Testis (tissue), 3 donors: ENCODE data around the gene WNT2. TPM values are rescaled to one million over a fixed set of nuclear protein-coding genes. Genes with fewer than 3 reads are reported as not detected.
"Not testable (repeated sequence)": the region's sequence is repeated elsewhere in the genome, so short reads cannot be mapped to it uniquely, and the experiment has no call there.

Experiments used
- DNase-seq: peaks from one replicate; pipeline ENCODE4 v3.0.0-alpha.2; 2019
- H3K27ac ChIP-seq, 2 donors: fragments of 200-600 bp; sonication (generic); one replicate each; pipeline ENCODE4 v1.5.1; 2019
- H3K27me3 ChIP-seq: fragments of 200-600 bp; sonication (generic); one replicate; pipeline ENCODE4 v1.5.1; 2019
- H3K36me3 ChIP-seq: fragments of 200-600 bp; sonication (generic); one replicate; pipeline ENCODE4 v1.5.1; 2017; ENCODE audit warnings: low read depth; ENCODE audit errors: missing control alignments
- H3K4me1 ChIP-seq: fragments of 200-600 bp; sonication (generic); one replicate; pipeline ENCODE4 v1.5.1; 2019
- H3K4me3 ChIP-seq, 2 donors: fragments of 200-600 bp; sonication (generic); one replicate each; pipeline ENCODE4 v1.5.1; 2017 to 2019
- H3K9me3 ChIP-seq: fragments of 200-600 bp; sonication (generic); one replicate; pipeline ENCODE4 v1.5.1; 2017
- POLR2A ChIP-seq: fragments of 450-650 bp; IDR thresholded peaks from one replicate; pipeline ENCODE4 v1.6.1; 2017; ENCODE audit warnings: antibody characterized with exemption, mild to moderate bottlenecking, moderate library complexity
- WGBS, 2 donors: methylation state at CpG; one replicate each; pipeline ENCODE4 v1.1.5; 2018; 5-methylcytosine and 5-hydroxymethylcytosine counted together
- intact Hi-C: fragments of 100-400 bp; cut with DNase I; formaldehyde crosslinking; loops from one replicate; pipeline ENCODE4 v1.15.1; 2023; ENCODE audit warnings: low total_unique reads
- polyA plus RNA-seq: library from polyadenylated mRNA; stranded (reverse); fragments of 350-450 nt; fragmentation: Illumina TruSeq; extraction: RNeasy Lipid Tissue Mini Kit (QIAGEN cat#74804); gene quantifications from one replicate; pipeline ENCODE4 v1.2.3, GENCODE V29; 2014; ENCODE audit warnings: low read depth, low replicate concordance; ENCODE audit not compliant: insufficient read depth
- total RNA-seq, 2 donors: library from RNA; depleted of rRNA; stranded (reverse); fragments of >200 nt; gene quantifications; one replicate each; pipeline ENCODE4 v1.2.3, GENCODE V29; 2016
- TF ChIP-seq, protein P1 (sequence below), 3 experiments: fragments of 450-650 bp in 2 of 3; fragments of 200-600 bp in 1 of 3; sonication (generic) in 1 of 3; IDR thresholded peaks; one replicate each; pipeline ENCODE4 v1.5.1; 2016 to 2019; ENCODE audit warnings: antibody characterized with exemption in 3 of 3, mild to moderate bottlenecking in 2 of 3, moderate library complexity in 1 of 3

The WNT2 gene
- total and polyA plus RNA-seq, 3 donors from 2014 or later = 1.3 to 6.5 (median 2.7) TPM

GRCh38 chr7:117312593-117313580 lies 10.0 kb downstream of the WNT2 start:
- intact Hi-C loops = no loop called here
- Histone ChIP-seq H3K36me3 (no peaks in the 10 kb centered on the region), H3K27me3 (no peaks in the 10 kb centered on the region), H3K4me1 (no peaks in the 10 kb centered on the region), H3K27ac (no peak overlapping the region), H3K9me3 (no peaks in the 10 kb centered on the region), H3K4me3 (no peak overlapping the region)
- no peak for DNase-seq
- no peak for TF ChIP-seq POLR2A
- TF ChIP-seq, protein P1, sequence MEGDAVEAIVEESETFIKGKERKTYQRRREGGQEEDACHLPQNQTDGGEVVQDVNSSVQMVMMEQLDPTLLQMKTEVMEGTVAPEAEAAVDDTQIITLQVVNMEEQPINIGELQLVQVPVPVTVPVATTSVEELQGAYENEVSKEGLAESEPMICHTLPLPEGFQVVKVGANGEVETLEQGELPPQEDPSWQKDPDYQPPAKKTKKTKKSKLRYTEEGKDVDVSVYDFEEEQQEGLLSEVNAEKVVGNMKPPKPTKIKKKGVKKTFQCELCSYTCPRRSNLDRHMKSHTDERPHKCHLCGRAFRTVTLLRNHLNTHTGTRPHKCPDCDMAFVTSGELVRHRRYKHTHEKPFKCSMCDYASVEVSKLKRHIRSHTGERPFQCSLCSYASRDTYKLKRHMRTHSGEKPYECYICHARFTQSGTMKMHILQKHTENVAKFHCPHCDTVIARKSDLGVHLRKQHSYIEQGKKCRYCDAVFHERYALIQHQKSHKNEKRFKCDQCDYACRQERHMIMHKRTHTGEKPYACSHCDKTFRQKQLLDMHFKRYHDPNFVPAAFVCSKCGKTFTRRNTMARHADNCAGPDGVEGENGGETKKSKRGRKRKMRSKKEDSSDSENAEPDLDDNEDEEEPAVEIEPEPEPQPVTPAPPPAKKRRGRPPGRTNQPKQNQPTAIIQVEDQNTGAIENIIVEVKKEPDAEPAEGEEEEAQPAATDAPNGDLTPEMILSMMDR (IDR thresholded peaks at IDR 0.05) = no peak
- WGBS, 2 donors = 60 to 64% methylated on average over 5 of the region's 5 CpGs

- intact Hi-C loops = no loop called here
- DNase-seq = no peak
- Histone ChIP-seq H3K36me3 (no peaks in the 10 kb centered on the region), H3K4me1 (no peaks in the 10 kb centered on the region), H3K9me3 (no peaks in the 10 kb centered on the region), H3K27ac (no peak overlapping the region), H3K4me3 (no peak overlapping the region), H3K27me3 (no peaks in the 10 kb centered on the region)
- 96 to 100% methylated on average over 1 of the region's 1 CpG for WGBS, 2 donors
- no peak for TF ChIP-seq POLR2A
- TF ChIP-seq, protein P1 (IDR thresholded peaks at IDR 0.05) = no peak
Observed at GRCh38 chr7:117308891-117309290, 14.0 kb downstream of the WNT2 start.

GRCh38 chr7:117302396-117302795 lies 20.5 kb downstream of the WNT2 start:
- Histone ChIP-seq H3K4me3 (no peak overlapping the region), H3K27ac (no peak overlapping the region), H3K9me3 (no peaks in the 10 kb centered on the region), H3K27me3 (no peaks in the 10 kb centered on the region), H3K4me1 (no peaks in the 10 kb centered on the region), H3K36me3 (no peaks in the 10 kb centered on the region)
- no peak for DNase-seq
- TF ChIP-seq, protein P1 (IDR thresholded peaks at IDR 0.05) = no peak
- TF ChIP-seq POLR2A = no peak
- 73 to 86% methylated on average over 4 of the region's 4 CpGs for WGBS, 2 donors
- intact Hi-C loops = no loop called here

- DNase-seq, H3K4me3 ChIP-seq, intact Hi-C loops, H3K27ac ChIP-seq, H3K9me3 ChIP-seq, H3K36me3 ChIP-seq, H3K4me1 ChIP-seq, H3K27me3 ChIP-seq: not testable (repeated sequence)
- 76 to 94% methylated on average over 5 of the region's 5 CpGs for WGBS, 2 donors
Observed at GRCh38 chr7:117300506-117300905, 22.4 kb downstream of the WNT2 start.

DNA sequence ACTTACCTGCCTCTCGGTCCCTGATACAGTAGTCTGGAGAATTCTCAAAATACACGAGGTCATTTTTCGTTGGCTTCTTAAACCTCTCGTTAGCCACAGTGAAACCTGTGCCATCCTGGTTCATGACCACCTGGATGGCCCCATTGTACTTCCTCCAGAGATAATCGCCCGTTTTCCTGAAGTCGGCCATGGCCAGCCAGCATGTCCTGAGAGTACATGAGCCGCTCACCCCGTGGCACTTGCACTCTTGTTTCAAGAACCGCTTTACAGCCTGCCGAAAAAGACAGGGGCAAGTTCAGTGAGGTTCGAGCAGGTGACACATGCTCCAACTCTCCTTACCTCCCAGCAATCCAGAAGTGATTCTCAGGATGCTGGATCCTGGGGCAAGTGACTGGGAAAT lies 25.3 kb downstream of the WNT2 start:
- no peak overlapping the region for H3K27ac ChIP-seq
- no peak for DNase-seq

More for the DNA sequence above, 25.3 kb downstream of the WNT2 start:
- intact Hi-C loops = no loop called here
- 90 to 91% methylated on average over 12 of the region's 12 CpGs for WGBS, 2 donors
- no peak for TF ChIP-seq POLR2A
- TF ChIP-seq, protein P1 (IDR thresholded peaks at IDR 0.05) = no peak
- no peaks in the 10 kb centered on the region for H3K36me3 ChIP-seq
- H3K27me3 ChIP-seq = no peaks in the 10 kb centered on the region
- H3K4me1 ChIP-seq = no peaks in the 10 kb centered on the region
- H3K4me3 ChIP-seq = no peak overlapping the region
- H3K9me3 ChIP-seq = no peaks in the 10 kb centered on the region
